HG03469 (cell line): Measurements from ENCODE around the gene SEC62.

Experiments used
- ATAC-seq: cut with Tn5 transposase; IDR thresholded peaks from one replicate; pipeline ENCODE4 v1.9.1; 2021; ENCODE audit warnings: mild to moderate bottlenecking, moderate library complexity, moderate number of reproducible peaks; ENCODE audit not compliant: unreplicated experiment

Gene SEC62

DNA sequence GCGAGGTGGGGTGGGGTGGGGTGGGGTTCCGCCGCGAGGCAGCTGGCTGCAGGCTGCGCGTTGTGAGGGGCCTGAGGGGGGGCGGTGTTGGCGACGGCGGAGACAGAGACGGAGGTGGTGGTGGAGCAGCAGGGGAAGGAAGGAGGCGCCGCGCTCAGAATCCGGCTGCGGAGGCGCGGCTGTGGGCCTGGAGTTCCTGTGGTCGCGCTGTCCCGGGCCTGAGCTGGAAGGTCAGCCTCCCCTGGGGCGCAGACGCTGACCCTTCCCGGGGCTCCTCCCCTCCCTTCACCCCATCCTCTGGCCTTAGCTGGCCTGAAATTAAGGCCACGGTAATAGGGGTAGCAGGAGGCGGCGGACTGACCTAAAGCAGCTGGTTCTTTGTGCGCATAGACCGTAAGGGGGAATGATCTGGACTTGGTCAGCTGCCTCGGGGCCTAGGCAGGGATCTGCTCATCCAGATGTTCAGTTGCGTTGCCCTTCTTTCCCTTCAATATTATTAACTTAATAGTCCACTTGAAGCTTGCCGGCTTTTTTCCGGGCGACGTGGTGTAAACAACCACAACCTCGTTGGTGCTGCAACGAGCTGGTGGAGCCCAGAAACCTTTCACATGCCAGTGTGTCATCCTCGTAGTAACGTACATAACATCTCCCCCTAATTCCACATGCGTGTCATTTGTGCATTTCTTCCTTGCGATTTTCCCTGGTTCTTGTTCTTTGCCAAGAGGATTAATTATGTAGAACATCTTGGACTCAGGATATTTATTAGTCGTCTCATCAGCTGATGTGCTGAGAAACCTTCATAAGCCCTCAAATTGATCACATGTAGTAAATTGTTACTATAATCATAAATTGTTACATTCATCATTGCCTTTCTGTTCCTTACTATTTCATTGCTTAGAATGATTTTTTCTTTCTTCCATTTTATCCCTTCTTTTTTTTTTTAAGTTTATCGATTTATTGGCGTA, 626 bp downstream of the SEC62 start:
- ATAC-seq: no peak

DNA sequence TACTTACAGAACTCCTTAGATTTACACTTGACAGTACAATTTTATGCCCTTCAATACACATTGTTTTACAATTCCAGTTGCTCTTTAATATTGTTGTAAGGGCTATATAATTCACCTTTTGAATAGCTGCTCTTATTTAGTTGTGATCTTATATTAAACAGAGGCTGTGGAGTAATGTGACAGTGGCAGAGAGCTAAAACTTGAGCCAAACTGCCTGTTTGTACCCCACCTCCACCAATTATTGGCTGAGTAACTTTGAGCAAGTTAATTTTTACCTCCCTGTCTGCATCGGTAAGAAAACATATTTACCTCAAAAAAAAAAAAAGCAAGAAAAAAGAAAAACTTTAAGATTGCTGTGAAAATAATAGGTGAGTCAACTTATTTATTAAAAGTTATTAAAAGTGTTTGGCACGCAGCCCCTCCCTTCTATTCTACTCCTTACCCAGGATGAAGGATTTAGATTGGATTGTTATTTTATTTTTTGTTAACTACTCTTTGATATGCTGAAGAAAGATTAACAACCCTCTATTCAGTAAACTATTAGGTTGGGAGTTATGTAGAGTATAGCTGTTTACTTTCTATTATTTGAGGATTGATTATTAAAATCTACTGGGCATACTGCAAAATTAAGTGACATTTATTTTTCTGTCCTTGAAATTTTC, 1.7 kb downstream of the SEC62 start:
- ATAC-seq: no peak

GRCh38 chr3:169969174-169970095, 2.8 kb downstream of the SEC62 start:
- ATAC-seq: no peak

GRCh38 chr3:169970847-169971246, 4.2 kb downstream of the SEC62 start:
- ATAC-seq: no peak

- no peak for ATAC-seq
Measured at GRCh38 chr3:169971522-169971921, 4.9 kb downstream of the SEC62 start.

DNA sequence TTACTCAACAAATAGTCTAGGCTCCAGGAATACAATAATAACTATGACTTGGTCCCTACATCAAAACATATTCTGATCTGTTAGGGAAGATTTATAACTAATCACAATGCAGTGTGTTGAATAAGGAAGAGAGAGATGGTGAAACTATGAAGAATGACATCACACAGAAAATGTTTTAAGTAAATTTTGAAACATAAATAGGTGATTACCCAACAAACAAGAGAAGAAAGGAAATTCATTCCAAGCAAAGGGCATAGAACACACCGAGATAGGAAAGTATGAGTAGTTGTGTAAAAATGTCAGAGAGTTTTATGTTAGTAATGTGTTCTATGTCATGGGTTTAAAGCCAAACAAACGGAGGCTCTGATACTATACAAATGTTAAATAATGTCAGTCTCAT, 13.4 kb downstream of the SEC62 start:
- no peak for ATAC-seq

GRCh38 chr3:169984292-169984691, 17.7 kb downstream of the SEC62 start:
- no peak for ATAC-seq

DNA sequence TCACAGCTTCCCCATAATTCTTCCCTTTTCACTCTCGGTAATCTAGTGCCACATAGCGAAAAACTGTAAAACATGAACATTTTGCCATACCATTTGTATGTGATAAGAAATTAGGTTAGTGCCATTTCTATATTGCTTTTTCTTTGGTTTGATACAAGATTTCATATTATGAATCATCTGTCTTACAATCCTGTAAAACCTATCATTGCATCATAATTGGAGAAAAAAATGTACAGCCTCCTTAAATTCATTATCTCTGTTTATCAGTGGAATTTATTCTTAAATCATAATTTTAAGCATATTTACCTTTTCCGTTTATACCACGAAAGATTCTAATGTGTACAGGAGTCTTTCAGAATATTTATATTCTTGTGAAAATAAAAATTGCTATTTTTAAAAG, 23.8 kb downstream of the SEC62 start:
- no peak for ATAC-seq

GRCh38 chr3:169992156-169992555, 25.5 kb downstream of the SEC62 start:
- no peak for ATAC-seq

DNA sequence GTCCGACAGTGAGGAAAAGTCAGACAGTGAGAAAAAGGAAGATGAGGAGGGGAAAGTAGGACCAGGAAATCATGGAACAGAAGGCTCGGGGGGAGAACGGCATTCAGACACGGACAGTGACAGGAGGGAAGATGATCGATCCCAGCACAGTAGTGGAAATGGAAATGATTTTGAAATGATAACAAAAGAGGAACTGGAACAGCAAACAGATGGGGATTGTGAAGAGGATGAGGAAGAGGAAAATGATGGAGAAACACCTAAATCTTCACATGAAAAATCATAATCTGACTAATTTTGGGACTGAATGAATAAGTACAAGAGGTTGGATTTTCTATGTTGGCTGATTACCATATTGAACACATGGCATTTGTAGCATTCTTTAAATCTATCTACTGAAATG, 26.2 kb downstream of the SEC62 start:
- ATAC-seq: no peak

- ATAC-seq: no peak
Measured at GRCh38 chr3:169993761-169994160, 27.2 kb downstream of the SEC62 start.

GRCh38 chr3:169996063-169996462, 29.5 kb downstream of the SEC62 start:
- no peak for ATAC-seq

DNA sequence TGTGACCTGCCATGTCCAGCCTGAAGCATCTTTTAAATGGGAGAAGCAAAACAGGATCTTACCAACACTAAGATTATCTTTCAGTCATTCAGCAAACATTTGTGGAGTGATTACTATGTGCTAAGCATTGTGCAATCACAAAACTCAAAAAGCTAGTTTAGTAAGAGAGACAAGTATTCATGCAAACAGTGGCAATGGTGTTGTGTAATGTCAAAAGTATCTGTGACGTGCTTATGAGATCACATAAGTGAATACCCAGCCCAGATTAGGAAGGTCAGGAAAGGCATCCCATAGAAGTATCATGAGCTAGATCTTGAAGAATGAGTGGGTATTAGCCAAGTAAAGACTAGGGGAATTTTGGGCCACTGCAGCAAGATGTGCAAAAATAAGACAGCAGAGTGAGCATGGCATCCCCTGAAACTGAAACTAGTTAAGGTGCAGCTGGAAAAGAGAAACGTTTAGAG, 32.1 kb downstream of the SEC62 start:
- no peak for ATAC-seq

GRCh38 chr3:169999433-169999832, 32.8 kb downstream of the SEC62 start:
- peak; percentile 90 for ATAC-seq

DNA sequence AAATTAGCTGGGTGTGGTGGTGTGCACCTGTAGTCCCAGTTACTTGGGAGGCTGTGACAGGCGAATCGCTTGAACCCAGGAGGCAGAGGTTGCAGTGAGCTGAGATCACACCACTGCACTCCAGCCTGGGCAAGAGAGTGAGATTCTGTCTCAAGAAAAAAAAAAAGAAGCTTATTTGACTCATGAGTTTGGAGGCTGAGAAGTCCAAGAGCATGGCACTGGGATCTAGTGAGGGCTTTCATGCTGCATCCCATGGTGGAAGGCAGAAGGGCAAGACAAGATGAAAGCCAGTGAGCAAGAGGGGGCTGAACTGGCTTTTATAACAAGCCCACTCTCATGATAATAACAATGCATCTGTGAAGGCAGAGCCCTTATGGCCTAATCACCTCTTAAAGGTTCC, 33.4 kb downstream of the SEC62 start:
- ATAC-seq: no peak

GRCh38 chr3:170002231-170002630, 35.6 kb downstream of the SEC62 start:
- no peak for ATAC-seq

DNA sequence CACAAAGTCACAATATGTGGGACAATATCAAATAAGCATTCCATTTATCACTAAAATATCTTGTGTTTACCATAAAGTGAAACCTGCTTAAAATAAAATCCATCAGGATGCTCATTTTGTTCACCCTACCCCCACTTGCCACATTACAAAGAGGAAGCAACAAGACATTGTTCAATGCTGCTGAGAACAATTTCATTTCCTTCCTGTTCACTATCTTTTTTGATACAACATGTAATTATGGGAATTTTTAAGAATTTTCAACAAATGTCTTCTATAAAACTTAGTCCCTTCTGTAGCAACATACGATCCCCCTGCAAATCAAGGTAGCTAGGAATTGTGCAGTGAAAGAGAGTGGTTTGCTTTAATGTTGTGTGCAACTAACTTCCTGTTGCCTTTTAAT, 36.3 kb downstream of the SEC62 start:
- ATAC-seq: no peak

- ATAC-seq: no peak
Measured at GRCh38 chr3:170003881-170004356, 37.3 kb downstream of the SEC62 start.

DNA sequence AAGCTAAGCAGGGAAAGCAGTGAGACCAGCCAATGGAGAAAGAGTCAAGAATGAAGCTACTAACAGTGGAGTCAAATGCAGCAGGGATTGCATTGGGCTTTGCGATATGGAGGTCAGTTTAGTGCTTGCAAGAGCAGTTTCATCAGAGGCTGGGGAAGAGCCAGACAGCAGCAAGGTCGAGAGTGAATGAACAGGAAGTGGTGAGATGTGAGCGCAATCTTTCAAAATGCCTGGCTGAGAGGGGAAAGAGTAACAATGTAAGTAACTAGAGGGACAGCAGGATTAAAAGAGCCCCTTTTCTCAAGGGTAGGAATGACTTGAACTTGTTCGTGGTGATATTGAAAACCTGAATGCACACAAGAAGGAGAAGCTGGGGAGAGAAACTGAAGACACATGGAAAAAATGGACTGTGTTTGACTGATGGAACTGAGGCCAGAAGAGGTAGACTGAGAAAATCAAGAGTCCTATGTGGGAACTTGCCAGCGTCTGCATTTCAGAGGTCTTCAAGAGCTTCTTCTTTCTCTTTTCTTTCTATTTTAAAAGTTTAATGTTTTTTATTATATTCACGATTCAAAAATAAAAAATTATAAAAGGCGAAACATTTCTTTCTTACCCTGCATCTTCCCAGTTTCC, 40.5 kb downstream of the SEC62 start:
- ATAC-seq: peak; percentile 83

DNA sequence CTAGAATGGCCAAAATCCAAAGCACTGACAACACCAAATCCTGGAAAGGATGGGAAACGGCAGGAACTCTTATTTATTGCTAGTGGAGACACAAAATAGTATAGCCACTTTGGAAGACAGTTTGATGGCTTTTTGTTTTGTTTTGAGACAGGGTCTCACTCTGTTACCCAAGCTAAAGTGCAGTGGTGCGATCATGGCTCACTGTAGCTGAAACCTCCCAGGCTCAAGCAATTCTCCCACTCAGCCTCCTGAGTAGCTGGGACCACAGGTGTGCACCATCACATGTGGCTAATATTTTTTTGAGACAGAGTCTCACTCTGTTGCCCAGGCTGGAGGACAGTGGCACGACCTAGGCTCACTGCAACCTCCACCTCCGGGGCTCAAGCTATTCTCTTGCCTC, 43.9 kb downstream of the SEC62 start:
- ATAC-seq: no peak
